WTC11 (cell line): ENCODE measurements around the gene LY6G5C. TPM values are rescaled to one million over a fixed set of nuclear protein-coding genes. Genes with fewer than 3 reads are reported as not detected.

Experiments
- CBFB ChIP-seq: sonication (generic); formaldehyde crosslinking; IDR thresholded peaks from 2 replicates; pipeline ENCODE4 v1.8.1; 2022; ENCODE audit warnings: mild to moderate bottlenecking, low read depth, missing genetic modification reagents
- CREB1 ChIP-seq: sonication (generic); formaldehyde crosslinking; IDR thresholded peaks from 2 replicates; pipeline ENCODE4 v1.8.0; 2023; ENCODE audit warnings: mild to moderate bottlenecking, missing genetic modification reagents
- ELF4 ChIP-seq: sonication (generic); formaldehyde crosslinking; IDR thresholded peaks from 2 replicates; pipeline ENCODE4 v1.8.1; 2022; ENCODE audit warnings: low read depth, mild to moderate bottlenecking, moderate library complexity, missing genetic modification reagents
- EMX1 ChIP-seq: fragments of 250-450 bp; sonication (Bioruptor Pico); IDR thresholded peaks from 2 replicates; pipeline ENCODE4 v1.8.0; 2021; ENCODE audit warnings: mild to moderate bottlenecking
- GTF2I ChIP-seq: fragments of 250-450 bp; sonication (Bioruptor Pico); conservative IDR thresholded peaks from 2 replicates; pipeline ENCODE4 v1.4.0; 2021; ENCODE audit warnings: mild to moderate bottlenecking
- HMGA2 ChIP-seq: fragments of 250-450 bp; sonication (Bioruptor Pico); IDR thresholded peaks from 2 replicates; pipeline ENCODE4 v1.4.0; 2021; ENCODE audit warnings: mild to moderate bottlenecking, moderate library complexity
- JUN ChIP-seq: sonication (generic); formaldehyde crosslinking; IDR thresholded peaks from 2 replicates; pipeline ENCODE4 v1.8.0; 2023; ENCODE audit warnings: mild to moderate bottlenecking, missing genetic modification reagents
- MXD4 ChIP-seq: fragments of 250-450 bp; sonication (Bioruptor Pico); IDR thresholded peaks from 2 replicates; pipeline ENCODE4 v1.8.0; 2021; ENCODE audit warnings: mild to moderate bottlenecking, moderate library complexity, borderline replicate concordance
- OVOL2 ChIP-seq: fragments of 250-450 bp; sonication (Bioruptor Pico); IDR thresholded peaks from 2 replicates; pipeline ENCODE4 v1.9.0; 2021; ENCODE audit warnings: mild to moderate bottlenecking, borderline replicate concordance
- RELA ChIP-seq: sonication (generic); formaldehyde crosslinking; IDR thresholded peaks from 2 replicates; pipeline ENCODE4 v1.8.1; 2022; ENCODE audit warnings: missing genetic modification reagents, mild to moderate bottlenecking, borderline replicate concordance
- SP1 ChIP-seq: sonication (generic); formaldehyde crosslinking; conservative IDR thresholded peaks from 2 replicates; pipeline ENCODE4 v1.8.1; 2022; ENCODE audit warnings: missing genetic modification reagents
- ZNF121 ChIP-seq: sonication (generic); formaldehyde crosslinking; IDR thresholded peaks from 2 replicates; pipeline ENCODE4 v1.8.0; 2023; ENCODE audit warnings: missing genetic modification reagents
- ZNF138 ChIP-seq: sonication (generic); formaldehyde crosslinking; conservative IDR thresholded peaks from 2 replicates; pipeline ENCODE4 v1.8.1; 2022; ENCODE audit warnings: mild to moderate bottlenecking, moderate library complexity, missing genetic modification reagents
- total RNA-seq: library from RNA; stranded (reverse); gene quantifications from 3 replicates; pipeline ENCODE4 v1.2.3, GENCODE V29; 2021
- TF ChIP-seq, protein P1 (sequence below): sonication (generic); formaldehyde crosslinking; IDR thresholded peaks from 2 replicates; pipeline ENCODE4 v1.8.0; 2023; ENCODE audit warnings: missing genetic modification reagents, mild to moderate bottlenecking, borderline replicate concordance
- TF ChIP-seq, protein P2 (sequence below): fragments of 250-450 bp; sonication (Bioruptor Pico); IDR thresholded peaks from 2 replicates; pipeline ENCODE4 v2.1.2; 2022; ENCODE audit warnings: mild to moderate bottlenecking, moderate library complexity
- TF ChIP-seq, protein P3 (sequence below): fragments of 250-450 bp; sonication (Bioruptor Pico); IDR thresholded peaks from 2 replicates; pipeline ENCODE4 v1.9.0; 2021; ENCODE audit warnings: mild to moderate bottlenecking
- TF ChIP-seq, protein P4 (sequence below): sonication (generic); formaldehyde crosslinking; IDR thresholded peaks from 2 replicates; pipeline ENCODE4 v1.8.0; 2022; ENCODE audit warnings: mild to moderate bottlenecking, missing genetic modification reagents
- TF ChIP-seq, protein P5 (sequence below): sonication (generic); formaldehyde crosslinking; IDR thresholded peaks from 2 replicates; pipeline ENCODE4 v1.8.0; 2022; ENCODE audit warnings: mild to moderate bottlenecking, missing genetic modification reagents
- TF ChIP-seq, protein P6 (sequence below): fragments of 250-450 bp; sonication (Bioruptor Pico); IDR thresholded peaks from 2 replicates; pipeline ENCODE4 v1.9.0; 2021; ENCODE audit warnings: moderate library complexity, mild to moderate bottlenecking, inconsistent platforms, borderline replicate concordance
- TF ChIP-seq, protein P7 (sequence below): fragments of 250-450 bp; sonication (Bioruptor Pico); IDR thresholded peaks from 2 replicates; pipeline ENCODE4 v1.8.0; 2021; ENCODE audit warnings: mild to moderate bottlenecking
- TF ChIP-seq, protein P8 (sequence below): sonication (generic); formaldehyde crosslinking; IDR thresholded peaks from 2 replicates; pipeline ENCODE4 v1.8.1; 2022; ENCODE audit warnings: mild to moderate bottlenecking, moderate library complexity, missing genetic modification reagents
- TF ChIP-seq, protein P9 (sequence below): sonication (generic); formaldehyde crosslinking; IDR thresholded peaks from 2 replicates; pipeline ENCODE4 v1.8.1; 2023; ENCODE audit warnings: mild to moderate bottlenecking, missing genetic modification reagents, borderline replicate concordance

LY6G5C gene
- total RNA-seq, 1 experiment from 2014 or later: 1.0 TPM

DNA sequence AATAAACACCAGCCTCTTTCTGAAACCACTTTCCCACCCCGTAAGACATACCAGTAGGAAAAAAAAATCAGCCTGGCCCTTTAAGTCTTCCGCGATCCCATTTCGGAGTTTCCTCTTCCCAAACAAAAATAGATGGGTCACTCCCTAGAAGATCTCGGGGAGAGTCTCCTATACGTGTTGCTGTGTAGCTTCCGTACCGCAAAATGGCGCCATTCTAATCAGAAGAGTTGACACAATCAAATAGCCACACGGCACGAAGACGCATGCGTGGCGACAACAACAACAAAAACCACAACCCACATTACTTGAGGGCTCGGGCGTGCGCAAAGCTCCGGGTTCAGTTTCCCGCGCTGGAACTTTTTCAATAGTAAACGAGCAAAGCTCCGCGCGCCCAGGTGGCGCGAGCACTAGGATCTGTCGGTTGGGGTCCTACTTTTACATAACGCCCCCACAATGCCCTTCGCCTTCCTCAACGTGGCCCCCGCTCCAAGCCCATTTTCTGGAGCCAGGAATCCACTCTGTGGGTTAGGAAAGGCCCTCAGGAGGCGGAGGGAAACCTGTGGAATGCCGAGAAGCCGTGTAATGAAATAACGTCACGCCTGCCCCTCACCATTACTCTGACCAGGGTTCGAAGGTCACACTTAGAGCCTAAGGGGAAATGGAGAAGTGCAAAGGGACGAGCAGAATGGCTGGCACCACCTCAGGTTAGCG is 15.9 kb downstream of the LY6G5C start, which contains the start of gene GPANK1 (continued):
- TF ChIP-seq, protein P1, sequence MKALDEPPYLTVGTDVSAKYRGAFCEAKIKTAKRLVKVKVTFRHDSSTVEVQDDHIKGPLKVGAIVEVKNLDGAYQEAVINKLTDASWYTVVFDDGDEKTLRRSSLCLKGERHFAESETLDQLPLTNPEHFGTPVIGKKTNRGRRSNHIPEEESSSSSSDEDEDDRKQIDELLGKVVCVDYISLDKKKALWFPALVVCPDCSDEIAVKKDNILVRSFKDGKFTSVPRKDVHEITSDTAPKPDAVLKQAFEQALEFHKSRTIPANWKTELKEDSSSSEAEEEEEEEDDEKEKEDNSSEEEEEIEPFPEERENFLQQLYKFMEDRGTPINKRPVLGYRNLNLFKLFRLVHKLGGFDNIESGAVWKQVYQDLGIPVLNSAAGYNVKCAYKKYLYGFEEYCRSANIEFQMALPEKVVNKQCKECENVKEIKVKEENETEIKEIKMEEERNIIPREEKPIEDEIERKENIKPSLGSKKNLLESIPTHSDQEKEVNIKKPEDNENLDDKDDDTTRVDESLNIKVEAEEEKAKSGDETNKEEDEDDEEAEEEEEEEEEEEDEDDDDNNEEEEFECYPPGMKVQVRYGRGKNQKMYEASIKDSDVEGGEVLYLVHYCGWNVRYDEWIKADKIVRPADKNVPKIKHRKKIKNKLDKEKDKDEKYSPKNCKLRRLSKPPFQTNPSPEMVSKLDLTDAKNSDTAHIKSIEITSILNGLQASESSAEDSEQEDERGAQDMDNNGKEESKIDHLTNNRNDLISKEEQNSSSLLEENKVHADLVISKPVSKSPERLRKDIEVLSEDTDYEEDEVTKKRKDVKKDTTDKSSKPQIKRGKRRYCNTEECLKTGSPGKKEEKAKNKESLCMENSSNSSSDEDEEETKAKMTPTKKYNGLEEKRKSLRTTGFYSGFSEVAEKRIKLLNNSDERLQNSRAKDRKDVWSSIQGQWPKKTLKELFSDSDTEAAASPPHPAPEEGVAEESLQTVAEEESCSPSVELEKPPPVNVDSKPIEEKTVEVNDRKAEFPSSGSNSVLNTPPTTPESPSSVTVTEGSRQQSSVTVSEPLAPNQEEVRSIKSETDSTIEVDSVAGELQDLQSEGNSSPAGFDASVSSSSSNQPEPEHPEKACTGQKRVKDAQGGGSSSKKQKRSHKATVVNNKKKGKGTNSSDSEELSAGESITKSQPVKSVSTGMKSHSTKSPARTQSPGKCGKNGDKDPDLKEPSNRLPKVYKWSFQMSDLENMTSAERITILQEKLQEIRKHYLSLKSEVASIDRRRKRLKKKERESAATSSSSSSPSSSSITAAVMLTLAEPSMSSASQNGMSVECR (CRISPR knock-in tag): no peak
- TF ChIP-seq SP1 (CRISPR knock-in tag) (0 out of 2 replicates have a peak, but pooled peaks have one; percentile 16), GTF2I (CRISPR knock-in tag) (no peak), RELA (CRISPR knock-in tag) (no peak), CREB1 (CRISPR knock-in tag) (no peak), MXD4 (no peak), ZNF138 (CRISPR knock-in tag) (no peak), HMGA2 (no peak), OVOL2 (CRISPR knock-in tag) (no peak), EMX1 (no peak), ZNF121 (CRISPR knock-in tag) (no peak), JUN (CRISPR knock-in tag) (0 out of 2 replicates have a peak, but pooled peaks have one; percentile 11), ELF4 (no peak), CBFB (CRISPR knock-in tag) (no peak)
- TF ChIP-seq, protein P2, sequence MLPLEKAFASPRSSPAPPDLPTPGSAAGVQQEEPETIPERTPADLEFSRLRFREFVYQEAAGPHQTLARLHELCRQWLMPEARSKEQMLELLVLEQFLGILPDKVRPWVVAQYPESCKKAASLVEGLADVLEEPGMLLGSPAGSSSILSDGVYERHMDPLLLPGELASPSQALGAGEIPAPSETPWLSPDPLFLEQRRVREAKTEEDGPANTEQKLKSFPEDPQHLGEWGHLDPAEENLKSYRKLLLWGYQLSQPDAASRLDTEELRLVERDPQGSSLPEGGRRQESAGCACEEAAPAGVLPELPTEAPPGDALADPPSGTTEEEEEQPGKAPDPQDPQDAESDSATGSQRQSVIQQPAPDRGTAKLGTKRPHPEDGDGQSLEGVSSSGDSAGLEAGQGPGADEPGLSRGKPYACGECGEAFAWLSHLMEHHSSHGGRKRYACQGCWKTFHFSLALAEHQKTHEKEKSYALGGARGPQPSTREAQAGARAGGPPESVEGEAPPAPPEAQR (CRISPR knock-in tag): no peak
- TF ChIP-seq, protein P3, sequence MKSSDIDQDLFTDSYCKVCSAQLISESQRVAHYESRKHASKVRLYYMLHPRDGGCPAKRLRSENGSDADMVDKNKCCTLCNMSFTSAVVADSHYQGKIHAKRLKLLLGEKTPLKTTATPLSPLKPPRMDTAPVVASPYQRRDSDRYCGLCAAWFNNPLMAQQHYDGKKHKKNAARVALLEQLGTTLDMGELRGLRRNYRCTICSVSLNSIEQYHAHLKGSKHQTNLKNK (CRISPR knock-in tag): no peak
- TF ChIP-seq, protein P4, sequence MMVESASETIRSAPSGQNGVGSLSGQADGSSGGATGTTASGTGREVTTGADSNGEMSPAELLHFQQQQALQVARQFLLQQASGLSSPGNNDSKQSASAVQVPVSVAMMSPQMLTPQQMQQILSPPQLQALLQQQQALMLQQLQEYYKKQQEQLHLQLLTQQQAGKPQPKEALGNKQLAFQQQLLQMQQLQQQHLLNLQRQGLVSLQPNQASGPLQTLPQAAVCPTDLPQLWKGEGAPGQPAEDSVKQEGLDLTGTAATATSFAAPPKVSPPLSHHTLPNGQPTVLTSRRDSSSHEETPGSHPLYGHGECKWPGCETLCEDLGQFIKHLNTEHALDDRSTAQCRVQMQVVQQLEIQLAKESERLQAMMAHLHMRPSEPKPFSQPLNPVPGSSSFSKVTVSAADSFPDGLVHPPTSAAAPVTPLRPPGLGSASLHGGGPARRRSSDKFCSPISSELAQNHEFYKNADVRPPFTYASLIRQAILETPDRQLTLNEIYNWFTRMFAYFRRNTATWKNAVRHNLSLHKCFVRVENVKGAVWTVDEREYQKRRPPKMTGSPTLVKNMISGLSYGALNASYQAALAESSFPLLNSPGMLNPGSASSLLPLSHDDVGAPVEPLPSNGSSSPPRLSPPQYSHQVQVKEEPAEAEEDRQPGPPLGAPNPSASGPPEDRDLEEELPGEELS (CRISPR knock-in tag): no peak
- TF ChIP-seq, protein P5, sequence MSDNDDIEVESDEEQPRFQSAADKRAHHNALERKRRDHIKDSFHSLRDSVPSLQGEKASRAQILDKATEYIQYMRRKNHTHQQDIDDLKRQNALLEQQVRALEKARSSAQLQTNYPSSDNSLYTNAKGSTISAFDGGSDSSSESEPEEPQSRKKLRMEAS (CRISPR knock-in tag): no peak
- TF ChIP-seq, protein P6, sequence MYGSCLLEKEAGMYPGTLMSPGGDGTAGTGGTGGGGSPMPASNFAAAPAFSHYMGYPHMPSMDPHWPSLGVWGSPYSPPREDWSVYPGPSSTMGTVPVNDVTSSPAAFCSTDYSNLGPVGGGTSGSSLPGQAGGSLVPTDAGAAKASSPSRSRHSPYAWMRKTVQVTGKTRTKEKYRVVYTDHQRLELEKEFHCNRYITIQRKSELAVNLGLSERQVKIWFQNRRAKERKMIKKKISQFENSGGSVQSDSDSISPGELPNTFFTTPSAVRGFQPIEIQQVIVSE (CRISPR knock-in tag): no peak
- TF ChIP-seq, protein P7, sequence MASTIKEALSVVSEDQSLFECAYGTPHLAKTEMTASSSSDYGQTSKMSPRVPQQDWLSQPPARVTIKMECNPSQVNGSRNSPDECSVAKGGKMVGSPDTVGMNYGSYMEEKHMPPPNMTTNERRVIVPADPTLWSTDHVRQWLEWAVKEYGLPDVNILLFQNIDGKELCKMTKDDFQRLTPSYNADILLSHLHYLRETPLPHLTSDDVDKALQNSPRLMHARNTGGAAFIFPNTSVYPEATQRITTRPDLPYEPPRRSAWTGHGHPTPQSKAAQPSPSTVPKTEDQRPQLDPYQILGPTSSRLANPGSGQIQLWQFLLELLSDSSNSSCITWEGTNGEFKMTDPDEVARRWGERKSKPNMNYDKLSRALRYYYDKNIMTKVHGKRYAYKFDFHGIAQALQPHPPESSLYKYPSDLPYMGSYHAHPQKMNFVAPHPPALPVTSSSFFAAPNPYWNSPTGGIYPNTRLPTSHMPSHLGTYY (CRISPR knock-in tag): no peak
- TF ChIP-seq, protein P8, sequence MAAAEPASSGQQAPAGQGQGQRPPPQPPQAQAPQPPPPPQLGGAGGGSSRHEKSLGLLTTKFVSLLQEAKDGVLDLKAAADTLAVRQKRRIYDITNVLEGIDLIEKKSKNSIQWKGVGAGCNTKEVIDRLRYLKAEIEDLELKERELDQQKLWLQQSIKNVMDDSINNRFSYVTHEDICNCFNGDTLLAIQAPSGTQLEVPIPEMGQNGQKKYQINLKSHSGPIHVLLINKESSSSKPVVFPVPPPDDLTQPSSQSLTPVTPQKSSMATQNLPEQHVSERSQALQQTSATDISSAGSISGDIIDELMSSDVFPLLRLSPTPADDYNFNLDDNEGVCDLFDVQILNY (CRISPR knock-in tag): 0 out of 2 replicates have a peak, but pooled peaks have one; percentile 5
- TF ChIP-seq, protein P9, sequence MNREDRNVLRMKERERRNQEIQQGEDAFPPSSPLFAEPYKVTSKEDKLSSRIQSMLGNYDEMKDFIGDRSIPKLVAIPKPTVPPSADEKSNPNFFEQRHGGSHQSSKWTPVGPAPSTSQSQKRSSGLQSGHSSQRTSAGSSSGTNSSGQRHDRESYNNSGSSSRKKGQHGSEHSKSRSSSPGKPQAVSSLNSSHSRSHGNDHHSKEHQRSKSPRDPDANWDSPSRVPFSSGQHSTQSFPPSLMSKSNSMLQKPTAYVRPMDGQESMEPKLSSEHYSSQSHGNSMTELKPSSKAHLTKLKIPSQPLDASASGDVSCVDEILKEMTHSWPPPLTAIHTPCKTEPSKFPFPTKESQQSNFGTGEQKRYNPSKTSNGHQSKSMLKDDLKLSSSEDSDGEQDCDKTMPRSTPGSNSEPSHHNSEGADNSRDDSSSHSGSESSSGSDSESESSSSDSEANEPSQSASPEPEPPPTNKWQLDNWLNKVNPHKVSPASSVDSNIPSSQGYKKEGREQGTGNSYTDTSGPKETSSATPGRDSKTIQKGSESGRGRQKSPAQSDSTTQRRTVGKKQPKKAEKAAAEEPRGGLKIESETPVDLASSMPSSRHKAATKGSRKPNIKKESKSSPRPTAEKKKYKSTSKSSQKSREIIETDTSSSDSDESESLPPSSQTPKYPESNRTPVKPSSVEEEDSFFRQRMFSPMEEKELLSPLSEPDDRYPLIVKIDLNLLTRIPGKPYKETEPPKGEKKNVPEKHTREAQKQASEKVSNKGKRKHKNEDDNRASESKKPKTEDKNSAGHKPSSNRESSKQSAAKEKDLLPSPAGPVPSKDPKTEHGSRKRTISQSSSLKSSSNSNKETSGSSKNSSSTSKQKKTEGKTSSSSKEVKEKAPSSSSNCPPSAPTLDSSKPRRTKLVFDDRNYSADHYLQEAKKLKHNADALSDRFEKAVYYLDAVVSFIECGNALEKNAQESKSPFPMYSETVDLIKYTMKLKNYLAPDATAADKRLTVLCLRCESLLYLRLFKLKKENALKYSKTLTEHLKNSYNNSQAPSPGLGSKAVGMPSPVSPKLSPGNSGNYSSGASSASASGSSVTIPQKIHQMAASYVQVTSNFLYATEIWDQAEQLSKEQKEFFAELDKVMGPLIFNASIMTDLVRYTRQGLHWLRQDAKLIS (CRISPR knock-in tag): no peak
